H1 (cell line): ENCODE results near the gene S100A14. TPM values are rescaled to one million over a fixed set of nuclear protein-coding genes. Genes with fewer than 3 reads are reported as not detected.
"Not testable (repeated sequence)": the region's sequence is repeated elsewhere in the genome, so short reads cannot be mapped to it uniquely, and the experiment has no call there.

Experiments used
- CTCF ChIA-PET: fragments of 300-600 bp; sonication (Branson Sonifier 250); formaldehyde crosslinking; loops from one replicate; lab custom pipeline; 2021; ENCODE audit not compliant: partially characterized antibody; lab: Charles Lee
- POLR2A ChIA-PET: fragments of 300-600 bp; sonication (Branson Sonifier 250); formaldehyde crosslinking; loops from one replicate; lab custom pipeline; 2021; ENCODE audit warnings: inconsistent platforms; ENCODE audit not compliant: partially characterized antibody; lab: Charles Lee
- DNase-seq, 2 experiments: peaks; one replicate each; pipeline versions ENCODE4 v3.0.0 to v3.0.0-alpha.2; 2010 to 2022; ENCODE audit warnings: low spot score in 2 of 2, low read depth in 1 of 2, mixed read lengths in 1 of 2
- FAIRE-seq: peaks from 2 replicates; lab custom pipeline; 2011; peaks lifted over from hg19 to GRCh38; lab: Jason Lieb, UNC
- H2AFZ ChIP-seq: 2 replicates; pipeline ENCODE4 v1.8.1; 2012; ENCODE audit warnings: low read length, inconsistent platforms
- H2AK5ac ChIP-seq: 2 replicates; pipeline ENCODE4 v1.6.1; 2013; ENCODE audit warnings: low read depth, low read length
- H2BK120ac ChIP-seq: replicated peaks from 2 replicates; pipeline ENCODE3; 2013; ENCODE audit warnings: low read depth, low read length, inconsistent platforms
- H2BK12ac ChIP-seq: 2 replicates; pipeline ENCODE4 v1.6.1; 2013; ENCODE audit warnings: low read depth, low read length
- H2BK15ac ChIP-seq: 2 replicates; pipeline ENCODE4 v1.6.1; 2013; ENCODE audit warnings: low read length
- H2BK20ac ChIP-seq: 2 replicates; pipeline ENCODE4 v1.6.1; 2013; ENCODE audit warnings: low read length
- H2BK5ac ChIP-seq: 2 replicates; pipeline ENCODE4 v1.6.1; 2013; ENCODE audit warnings: low read depth, low read length
- H3K14ac ChIP-seq: 2 replicates; pipeline ENCODE4 v1.6.1; 2013; ENCODE audit warnings: inconsistent platforms; ENCODE audit not compliant: insufficient read length
- H3K18ac ChIP-seq: 2 replicates; pipeline ENCODE4 v1.6.1; 2013; ENCODE audit warnings: low read length; ENCODE audit errors: extremely low read depth
- H3K23ac ChIP-seq: 2 replicates; pipeline ENCODE4 v1.6.1; 2013; ENCODE audit warnings: inconsistent platforms; ENCODE audit not compliant: insufficient read length
- H3K23me2 ChIP-seq: 2 replicates; pipeline ENCODE4 v1.6.1; 2013; ENCODE audit warnings: low read depth, low read length
- H3K27ac ChIP-seq: 2 replicates; pipeline ENCODE4 v1.6.1; 2011; ENCODE audit warnings: low read depth, low read length, inconsistent platforms
- H3K27me3 ChIP-seq, 4 experiments: replicated peaks in 1 of 4; 1 replicate in 1 of 4; 2 replicates in 3 of 4; pipeline versions ENCODE4 v1.6.1 to v1.8.1; 2011 to 2013; ENCODE audit warnings: low read length in 3 of 4, mild to moderate bottlenecking in 3 of 4, inconsistent platforms in 2 of 4, mixed read lengths in 2 of 4, moderate library complexity in 1 of 4; ENCODE audit not compliant: control insufficient read depth in 3 of 4, insufficient read depth in 3 of 4; ENCODE audit errors: extremely low read depth in 1 of 4
- H3K36me3 ChIP-seq, 4 experiments: 2 replicates each; pipeline versions ENCODE4 v1.6.1 to v1.8.1; 2011 to 2013; ENCODE audit warnings: mild to moderate bottlenecking in 4 of 4, low read length in 3 of 4, moderate library complexity in 2 of 4, control low read depth in 1 of 4, inconsistent platforms in 1 of 4; ENCODE audit not compliant: insufficient read depth in 4 of 4, control insufficient read depth in 2 of 4
- H3K4ac ChIP-seq: replicated peaks from 2 replicates; pipeline ENCODE3; 2013; ENCODE audit warnings: low read length, low read depth, mixed read lengths, inconsistent platforms; ENCODE audit not compliant: insufficient read length
- H3K4me1 ChIP-seq, 4 experiments: replicated peaks in 1 of 4; 1 replicate in 1 of 4; 2 replicates in 3 of 4; pipeline versions ENCODE4 v1.6.1 to v1.8.1; 2011 to 2013; ENCODE audit warnings: low read length in 3 of 4, inconsistent platforms in 2 of 4, mixed read lengths in 1 of 4; ENCODE audit not compliant: insufficient read depth in 4 of 4, control insufficient read depth in 3 of 4
- H3K4me2 ChIP-seq, 2 experiments: 2 replicates each; pipeline versions ENCODE4 v1.6.1 to v1.8.1; 2011 to 2013; ENCODE audit warnings: low read depth in 2 of 2, low read length in 2 of 2, control low read depth in 1 of 2, inconsistent platforms in 1 of 2, mild to moderate bottlenecking in 1 of 2; ENCODE audit not compliant: insufficient read depth in 1 of 2
- H3K4me3 ChIP-seq, 4 experiments: fragments of 200-600, 300-600 bp in 1 of 4; sonication (generic), shearing (Covaris generic), sonication (Bioruptor Twin) in 1 of 4; 2 replicates each; pipeline versions ENCODE4 v1.5.1 to v1.8.1; 2011 to 2016; ENCODE audit warnings: low read length in 4 of 4, low read depth in 3 of 4, control low read depth in 2 of 4, inconsistent platforms in 2 of 4, mild to moderate bottlenecking in 2 of 4, mixed read lengths in 1 of 4, moderate library complexity in 1 of 4; ENCODE audit not compliant: insufficient read depth in 2 of 4; ENCODE audit errors: extremely low read depth in 1 of 4
- H3K56ac ChIP-seq: replicated peaks from 2 replicates; pipeline ENCODE3; 2013; ENCODE audit warnings: low read depth, mild to moderate bottlenecking, mixed read lengths, low read length, inconsistent platforms; ENCODE audit not compliant: insufficient read length
- H3K79me1 ChIP-seq: 2 replicates; pipeline ENCODE4 v1.6.1; 2013; ENCODE audit warnings: low read depth, low read length, control low read depth
- H3K79me2 ChIP-seq, 2 experiments: 2 replicates each; pipeline versions ENCODE4 v1.6.1 to v1.8.1; 2012 to 2013; ENCODE audit warnings: low read length in 2 of 2, mild to moderate bottlenecking in 2 of 2, inconsistent platforms in 1 of 2; ENCODE audit not compliant: insufficient read depth in 2 of 2, control insufficient read depth in 1 of 2
- H3K9ac ChIP-seq, 4 experiments: replicated peaks in 1 of 4; 1 replicate in 1 of 4; 2 replicates in 3 of 4; pipeline versions ENCODE4 v1.6.1 to v1.8.1; 2011 to 2013; ENCODE audit warnings: low read depth in 3 of 4, low read length in 3 of 4, control low read depth in 2 of 4, mild to moderate bottlenecking in 2 of 4, moderate library complexity in 2 of 4, inconsistent platforms in 1 of 4; ENCODE audit errors: extremely low read depth in 1 of 4
- H3K9me3 ChIP-seq, 2 experiments: 2 replicates each; pipeline versions ENCODE4 v1.6.1 to v1.8.1; 2012 to 2013; ENCODE audit warnings: mild to moderate bottlenecking in 2 of 2, moderate library complexity in 2 of 2, control low read depth in 1 of 2, inconsistent platforms in 1 of 2, low read depth in 1 of 2, low read length in 1 of 2, mixed read lengths in 1 of 2; ENCODE audit not compliant: insufficient read depth in 2 of 2
- H4K20me1 ChIP-seq, 2 experiments: replicated peaks in 1 of 2; 2 replicates each; pipeline versions ENCODE3 to v1.8.1; 2011 to 2013; ENCODE audit warnings: inconsistent platforms in 2 of 2, low read length in 2 of 2, mild to moderate bottlenecking in 1 of 2; ENCODE audit not compliant: insufficient read depth in 2 of 2, control insufficient read depth in 1 of 2
- H4K5ac ChIP-seq: 2 replicates; pipeline ENCODE4 v1.6.1; 2013; ENCODE audit warnings: low read length, low read depth, mixed read lengths, inconsistent platforms; ENCODE audit not compliant: insufficient read length
- H4K8ac ChIP-seq: 2 replicates; pipeline ENCODE4 v1.8.0; 2013; ENCODE audit warnings: mild to moderate bottlenecking, moderate library complexity, low read length, inconsistent platforms; ENCODE audit not compliant: insufficient read depth; ENCODE audit errors: extremely low read depth
- H4K91ac ChIP-seq: replicated peaks from 2 replicates; pipeline ENCODE3; 2013; ENCODE audit warnings: low read length, mixed read lengths, inconsistent platforms; ENCODE audit not compliant: insufficient read length
- POLR2AphosphoS5 ChIP-seq: IDR thresholded peaks from 2 replicates; pipeline ENCODE4 v1.6.1; 2011; ENCODE audit warnings: low read depth, low read length
- WGBS, 2 experiments: shearing (Covaris generic) in 1 of 2; methylation state at CpG; one replicate each; pipeline versions ENCODE4 v1.1.6 to v1.1.7; 2013 to 2015; ENCODE audit warnings: low lambda C conversion rate in 2 of 2, mixed read lengths in 2 of 2, inconsistent platforms in 1 of 2, low coverage in 1 of 2, missing lambda C conversion rate in 1 of 2; ENCODE audit not compliant: insufficient replicate concordance in 2 of 2, insufficient coverage in 1 of 2, insufficient read length in 1 of 2; ENCODE audit errors: extremely low coverage in 1 of 2, missing lambda C conversion rate in 1 of 2; 5-methylcytosine and 5-hydroxymethylcytosine counted together
- polyA plus RNA-seq, 7 experiments: library from polyadenylated mRNA; depleted of rRNA in 3 of 7; stranded (reverse) in 5 of 7; unstranded in 2 of 7; fragments of >200 nt in 5 of 7; fragments of 200-250 nt in 2 of 7; gene quantifications; 1 replicate in 5 of 7; 2 replicates in 1 of 7; 4 replicates in 1 of 7; pipeline versions ENCODE4 v1.2.1 to v1.2.3, GENCODE V29; 2011 to 2013; ENCODE audit warnings: missing spikeins in 2 of 7, mixed read lengths in 2 of 7
- total RNA-seq: library from RNA; stranded (reverse); fragmentation: NEBNext Ultra II Directional; extraction: Animal tissue kit (Norgen Biotek cat#: 25700); gene quantifications from 2 replicates; pipeline ENCODE4 v1.2.1, GENCODE V29; 2021

S100A14 gene
- total and polyA plus RNA-seq, 2 of the 8 experiments (the other 6 are each of a cell fraction or from before 2014, with no cell fraction given) = 1.4 to 5.3 TPM

- TF ChIP-seq POLR2AphosphoS5 = peak; percentile 52
These were observed 24.7 kb upstream of the S100A14 start (continued) for GRCh38 chr1:153640861-153641260.

DNA sequence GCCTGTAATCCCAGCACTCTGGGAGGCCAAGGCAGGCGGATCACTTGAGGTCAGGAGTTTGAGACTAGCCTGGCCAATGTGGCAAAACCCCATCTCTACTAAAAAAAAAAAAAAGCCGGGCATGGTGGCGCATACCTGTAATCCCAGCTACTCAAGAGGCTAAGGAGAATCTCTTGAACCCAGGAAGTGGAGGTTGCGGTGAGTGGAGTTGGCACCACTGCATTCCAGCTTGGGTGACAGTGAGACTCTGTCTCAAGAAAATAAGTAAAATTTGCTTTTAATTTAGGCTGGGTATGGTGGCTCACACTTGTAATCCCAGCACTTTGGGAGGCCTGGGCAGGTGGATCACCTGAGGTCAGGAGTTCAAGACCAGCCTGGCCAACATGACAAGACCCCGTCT lies 24.1 kb upstream of the S100A14 start:
- H3K79me2 ChIP-seq = peaks cover 0 to 38% of the 10 kb centered on the region in 2 experiments; a peak in 3 of 4 replicates
- ChIA-PET POLR2A (interaction anchor here (0.6 to 16.2 kb wide), 9 partner anchors 9 to 197 kb away, joined by 3 to 343 read pairs (median 4); partner anchors contain the start of genes ILF2, S100A1, S100A13 and SNAPIN), CTCF (interaction anchor here (0.6 to 5.4 kb wide), 4 partner anchors 12 to 88 kb away, joined by 3 to 28 read pairs (median 4); partner anchors contain the start of genes S100A1 and S100A13)

More for the DNA sequence above, 24.1 kb upstream of the S100A14 start:
- not testable (repeated sequence) for H2AK5ac ChIP-seq, H3K23ac ChIP-seq, H3K27me3 ChIP-seq, H3K4me1 ChIP-seq, H4K20me1 ChIP-seq, H4K91ac ChIP-seq, FAIRE-seq, H2BK5ac ChIP-seq, H3K4me3 ChIP-seq, H3K14ac ChIP-seq, H4K8ac ChIP-seq, H2BK12ac ChIP-seq, H2BK15ac ChIP-seq, H3K4ac ChIP-seq, H3K23me2 ChIP-seq, H2BK120ac ChIP-seq, H3K9ac ChIP-seq, H2AFZ ChIP-seq, H3K27ac ChIP-seq, H3K9me3 ChIP-seq, H3K56ac ChIP-seq, H2BK20ac ChIP-seq, H3K79me1 ChIP-seq, H3K18ac ChIP-seq, DNase-seq, H4K5ac ChIP-seq, H3K4me2 ChIP-seq
- peaks cover 61 to 94% (median 83%) of the 10 kb centered on the region in 4 experiments for H3K36me3 ChIP-seq
- WGBS, 2 experiments = 94% methylated on average over 5 of the region's 5 CpGs; no CpG with 5 or more reads in 1 of the 2 experiments
